Measurements from ENCODE around the gene SEZ6L2. TPM values are rescaled to one million over a fixed set of nuclear protein-coding genes. Genes with fewer than 3 reads are reported as not detected.
A peak's percentile ranks its signal among the peaks of the same experiment; 100 is the strongest.

Gene SEZ6L2
- total and polyA plus RNA-seq, 7 experiments from 2014 or later: 0.19 TPM; not detected in 6

- Histone ChIP-seq H3K4me3 (ENCODE audit: low read length) (no peak overlapping the region), H3K27me3 (ENCODE audit: control insufficient read depth in 2 of 2, insufficient read depth in 2 of 2, low read length in 2 of 2) (no peaks in the 10 kb centered on the region), H3K4me1 (ENCODE audit: control insufficient read depth in 2 of 2, insufficient read depth in 2 of 2, low read length in 2 of 2) (no peaks in the 10 kb centered on the region), H3K9me3 (ENCODE audit: control insufficient read depth in 2 of 3, low read length in 3 of 3) (no peaks in the 10 kb centered on the region), H3K27ac (ENCODE audit: low read depth, low read length) (no peak overlapping the region), H3K36me3 (ENCODE audit: control insufficient read depth in 2 of 3, insufficient read depth in 3 of 3, low read length in 3 of 3) (peaks cover 0 to 93% (median 21%) of the 10 kb centered on the region in 3 experiments)
- Mint-ChIP-seq H3K9me3 (peaks cover 0 to 1% (median 0%) of the 10 kb centered on the region in 11 donors), H3K4me3 (no peak overlapping the region), H3K27me3 (no peaks in the 10 kb centered on the region), H3K36me3 (peaks cover 8 to 40% (median 14%) of the 10 kb centered on the region in 5 donors), H3K27ac (peak overlapping the region; percentile 5 to 78 (median 53)), H3K4me1 (peaks cover 0 to 8% (median 3%) of the 10 kb centered on the region in 7 donors)
- intact Hi-C loops (cut with micrococcal nuclease): no loop called here
- ChIA-PET POLR2A (interaction anchor here (1.0 to 2.1 kb wide), 4 partner anchors 10 to 143 kb away, joined by 3 to 11 read pairs (median 5); partner anchors contain the start of gene MVP), CTCF (interaction anchor here (1.2 kb wide), 2 partner anchors 142 to 155 kb away, joined by 3 to 6 read pairs; no protein-coding TSS in a partner anchor)
- ATAC-seq (no peak), DNase-seq (no peak)
These were observed 56.5 kb downstream of the SEZ6L2 start for GRCh38 chr16:29842732-29843346.

- Histone ChIP-seq H3K27me3 (ENCODE audit: control insufficient read depth in 2 of 2, insufficient read depth in 2 of 2, low read length in 2 of 2) (no peaks in the 10 kb centered on the region), H3K4me3 (ENCODE audit: low read length) (no peak overlapping the region), H3K36me3 (ENCODE audit: control insufficient read depth in 2 of 3, insufficient read depth in 3 of 3, low read length in 3 of 3) (peaks cover 5 to 93% (median 20%) of the 10 kb centered on the region in 3 experiments), H3K27ac (ENCODE audit: low read depth, low read length) (no peak overlapping the region), H3K4me1 (ENCODE audit: control insufficient read depth in 2 of 2, insufficient read depth in 2 of 2, low read length in 2 of 2) (no peaks in the 10 kb centered on the region), H3K9me3 (ENCODE audit: control insufficient read depth in 2 of 3, low read length in 3 of 3) (no peaks in the 10 kb centered on the region)
- ChIA-PET POLR2A (interaction anchor here (1.0 to 1.5 kb wide), 4 partner anchors 11 to 26 kb away, joined by 3 to 5 read pairs (median 4); partner anchors contain the start of gene PAGR1), CTCF (interaction anchor here (0.9 to 1.2 kb wide), 3 partner anchors 12 to 104 kb away, joined by 3 to 7 read pairs (median 3); no protein-coding TSS in a partner anchor)
- peaks cover 0 to 1% (median 0%) of the 10 kb centered on the region in 11 donors for H3K9me3 Mint-ChIP-seq
- peaks cover 8 to 42% (median 23%) of the 10 kb centered on the region in 5 donors for H3K36me3 Mint-ChIP-seq
- H3K27me3 Mint-ChIP-seq: no peaks in the 10 kb centered on the region
- intact Hi-C loops (cut with micrococcal nuclease): no loop called here
- H3K4me3 Mint-ChIP-seq: no peak overlapping the region
- H3K4me1 Mint-ChIP-seq: peaks cover 0 to 5% (median 3%) of the 10 kb centered on the region in 7 donors
- peak overlapping the region in 1 of 9 donors; percentile 48 for H3K27ac Mint-ChIP-seq
- ATAC-seq (no peak), DNase-seq (no peak)
These were observed 57.7 kb downstream of the SEZ6L2 start for GRCh38 chr16:29841631-29842030.

GRCh38 chr16:29840240-29840639 lies 59.1 kb downstream of the SEZ6L2 start:
- Mint-ChIP-seq H3K27ac (peak overlapping the region in 4 of 9 donors; percentile 17 to 89 (median 31)), H3K4me1 (peaks cover 0 to 5% (median 3%) of the 10 kb centered on the region in 7 donors), H3K9me3 (no peaks in the 10 kb centered on the region), H3K36me3 (peaks cover under 1 to 39% (median 24%) of the 10 kb centered on the region in 5 donors), H3K27me3 (no peaks in the 10 kb centered on the region), H3K4me3 (no peak overlapping the region)
- peaks cover 12 to 91% (median 20%) of the 10 kb centered on the region in 3 experiments for H3K36me3 ChIP-seq (ENCODE audit: control insufficient read depth in 2 of 3, insufficient read depth in 3 of 3, low read length in 3 of 3)
- H3K9me3 ChIP-seq (ENCODE audit: control insufficient read depth in 2 of 3, low read length in 3 of 3): no peaks in the 10 kb centered on the region
- ChIA-PET CTCF (interaction anchor here (0.6 to 0.9 kb wide), 2 partner anchors 24 to 151 kb away, joined by 3 read pairs; partner anchors contain the start of gene PAGR1), POLR2A (interaction anchor here (1.1 to 2.2 kb wide), 2 partner anchors 18 to 24 kb away, joined by 5 read pairs; partner anchors contain the start of gene PAGR1)
- no peak overlapping the region for H3K27ac ChIP-seq (ENCODE audit: low read depth, low read length)
- ATAC-seq: no peak
- no peak overlapping the region for H3K4me3 ChIP-seq (ENCODE audit: low read length)
- no peaks in the 10 kb centered on the region for H3K4me1 ChIP-seq (ENCODE audit: control insufficient read depth in 2 of 2, insufficient read depth in 2 of 2, low read length in 2 of 2)
- intact Hi-C loops (cut with micrococcal nuclease): no loop called here
- no peaks in the 10 kb centered on the region for H3K27me3 ChIP-seq (ENCODE audit: control insufficient read depth in 2 of 2, insufficient read depth in 2 of 2, low read length in 2 of 2)
- DNase-seq: no peak

- Mint-ChIP-seq H3K27ac (peak overlapping the region in 2 of 9 donors; percentile 17 to 33), H3K36me3 (peaks cover 0 to 37% (median 22%) of the 10 kb centered on the region in 5 donors), H3K4me3 (no peak overlapping the region), H3K9me3 (no peaks in the 10 kb centered on the region), H3K4me1 (peaks cover 0 to 5% (median 3%) of the 10 kb centered on the region in 7 donors), H3K27me3 (no peaks in the 10 kb centered on the region)
- Histone ChIP-seq H3K27me3 (ENCODE audit: control insufficient read depth in 2 of 2, insufficient read depth in 2 of 2, low read length in 2 of 2) (no peaks in the 10 kb centered on the region), H3K36me3 (ENCODE audit: control insufficient read depth in 2 of 3, insufficient read depth in 3 of 3, low read length in 3 of 3) (peaks cover 12 to 90% (median 19%) of the 10 kb centered on the region in 3 experiments), H3K4me3 (ENCODE audit: low read length) (no peak overlapping the region), H3K27ac (ENCODE audit: low read depth, low read length) (no peak overlapping the region), H3K9me3 (ENCODE audit: control insufficient read depth in 2 of 3, low read length in 3 of 3) (no peaks in the 10 kb centered on the region), H3K4me1 (ENCODE audit: control insufficient read depth in 2 of 2, insufficient read depth in 2 of 2, low read length in 2 of 2) (no peaks in the 10 kb centered on the region)
- CTCF ChIA-PET: interaction anchor here (0.6 to 0.9 kb wide), 3 partner anchors 8 to 150 kb away, joined by 3 to 4 read pairs (median 3); partner anchors contain the start of gene PAGR1
- ATAC-seq: no peak
- no peak for DNase-seq
- POLR2A ChIA-PET: interaction anchor here (0.5 to 2.2 kb wide), 4 partner anchors 10 to 24 kb away, joined by 3 to 12 read pairs (median 6); partner anchors contain the start of gene PAGR1
- intact Hi-C loops (cut with micrococcal nuclease): no loop called here
These were observed 59.5 kb downstream of the SEZ6L2 start for GRCh38 chr16:29839822-29840221.

GRCh38 chr16:29837841-29838240 lies 61.5 kb downstream of the SEZ6L2 start:
- Histone ChIP-seq H3K36me3 (ENCODE audit: control insufficient read depth in 2 of 3, insufficient read depth in 3 of 3, low read length in 3 of 3) (peaks cover 20 to 94% (median 21%) of the 10 kb centered on the region in 3 experiments), H3K27ac (ENCODE audit: low read depth, low read length) (no peak overlapping the region), H3K4me1 (ENCODE audit: control insufficient read depth in 2 of 2, insufficient read depth in 2 of 2, low read length in 2 of 2) (no peaks in the 10 kb centered on the region), H3K27me3 (ENCODE audit: control insufficient read depth in 2 of 2, insufficient read depth in 2 of 2, low read length in 2 of 2) (no peaks in the 10 kb centered on the region), H3K9me3 (ENCODE audit: control insufficient read depth in 2 of 3, low read length in 3 of 3) (no peaks in the 10 kb centered on the region), H3K4me3 (ENCODE audit: low read length) (no peak overlapping the region)
- Mint-ChIP-seq H3K27me3 (no peaks in the 10 kb centered on the region), H3K36me3 (peaks cover 0 to 36% (median 19%) of the 10 kb centered on the region in 5 donors), H3K9me3 (no peaks in the 10 kb centered on the region), H3K4me3 (no peak overlapping the region), H3K4me1 (peaks cover 0 to 5% (median under 1%) of the 10 kb centered on the region in 7 donors), H3K27ac (peak overlapping the region in 2 of 9 donors; percentile 10 to 11)
- ChIA-PET POLR2A (interaction anchor here (1.1 to 2.2 kb wide), 4 partner anchors 8 to 22 kb away, joined by 3 to 12 read pairs (median 6); partner anchors contain the start of gene PAGR1), CTCF (interaction anchor here (0.6 to 5.4 kb wide), 3 partner anchors 10 to 819 kb away, joined by 3 to 22 read pairs (median 4); no protein-coding TSS in a partner anchor)
- intact Hi-C loops (cut with micrococcal nuclease): no loop called here
- ATAC-seq (no peak), DNase-seq (no peak)

GRCh38 chr16:29836623-29837022 lies 62.7 kb downstream of the SEZ6L2 start:
- CTCF ChIA-PET: interaction anchor here (5.4 kb wide), 1 partner anchor 11 kb away, joined by 22 read pairs; no protein-coding TSS in a partner anchor
- no peak for ATAC-seq
- H3K27ac Mint-ChIP-seq: peak overlapping the region in 1 of 9 donors; percentile 28

More at GRCh38 chr16:29836623-29837022, 62.7 kb downstream of the SEZ6L2 start:
- Histone ChIP-seq H3K4me3 (ENCODE audit: low read length) (no peak overlapping the region), H3K4me1 (ENCODE audit: control insufficient read depth in 2 of 2, insufficient read depth in 2 of 2, low read length in 2 of 2) (no peaks in the 10 kb centered on the region), H3K36me3 (ENCODE audit: control insufficient read depth in 2 of 3, insufficient read depth in 3 of 3, low read length in 3 of 3) (peaks cover 20 to 94% (median 21%) of the 10 kb centered on the region in 3 experiments), H3K27me3 (ENCODE audit: control insufficient read depth in 2 of 2, insufficient read depth in 2 of 2, low read length in 2 of 2) (no peaks in the 10 kb centered on the region), H3K9me3 (ENCODE audit: control insufficient read depth in 2 of 3, low read length in 3 of 3) (no peaks in the 10 kb centered on the region), H3K27ac (ENCODE audit: low read depth, low read length) (no peak overlapping the region)
- POLR2A ChIA-PET: interaction anchor here (2.5 kb wide), 1 partner anchor 10 kb away, joined by 13 read pairs; no protein-coding TSS in a partner anchor
- no peak for DNase-seq
- H3K4me3 Mint-ChIP-seq: no peak overlapping the region
- H3K9me3 Mint-ChIP-seq: no peaks in the 10 kb centered on the region
- intact Hi-C loops (cut with micrococcal nuclease): no loop called here
- H3K36me3 Mint-ChIP-seq: peaks cover 3 to 39% (median 23%) of the 10 kb centered on the region in 5 donors
- H3K4me1 Mint-ChIP-seq: peaks cover 0 to 9% (median 5%) of the 10 kb centered on the region in 7 donors
- no peaks in the 10 kb centered on the region for H3K27me3 Mint-ChIP-seq
